Kidney tubule cell (primary cell): Measurements from ENCODE around the gene STAT3.

ENCODE experiments used
- DNase-seq: peaks from one replicate; pipeline ENCODE4 v3.0.0-alpha.2; 2018; ENCODE audit warnings: low spot score

The STAT3 gene

DNA sequence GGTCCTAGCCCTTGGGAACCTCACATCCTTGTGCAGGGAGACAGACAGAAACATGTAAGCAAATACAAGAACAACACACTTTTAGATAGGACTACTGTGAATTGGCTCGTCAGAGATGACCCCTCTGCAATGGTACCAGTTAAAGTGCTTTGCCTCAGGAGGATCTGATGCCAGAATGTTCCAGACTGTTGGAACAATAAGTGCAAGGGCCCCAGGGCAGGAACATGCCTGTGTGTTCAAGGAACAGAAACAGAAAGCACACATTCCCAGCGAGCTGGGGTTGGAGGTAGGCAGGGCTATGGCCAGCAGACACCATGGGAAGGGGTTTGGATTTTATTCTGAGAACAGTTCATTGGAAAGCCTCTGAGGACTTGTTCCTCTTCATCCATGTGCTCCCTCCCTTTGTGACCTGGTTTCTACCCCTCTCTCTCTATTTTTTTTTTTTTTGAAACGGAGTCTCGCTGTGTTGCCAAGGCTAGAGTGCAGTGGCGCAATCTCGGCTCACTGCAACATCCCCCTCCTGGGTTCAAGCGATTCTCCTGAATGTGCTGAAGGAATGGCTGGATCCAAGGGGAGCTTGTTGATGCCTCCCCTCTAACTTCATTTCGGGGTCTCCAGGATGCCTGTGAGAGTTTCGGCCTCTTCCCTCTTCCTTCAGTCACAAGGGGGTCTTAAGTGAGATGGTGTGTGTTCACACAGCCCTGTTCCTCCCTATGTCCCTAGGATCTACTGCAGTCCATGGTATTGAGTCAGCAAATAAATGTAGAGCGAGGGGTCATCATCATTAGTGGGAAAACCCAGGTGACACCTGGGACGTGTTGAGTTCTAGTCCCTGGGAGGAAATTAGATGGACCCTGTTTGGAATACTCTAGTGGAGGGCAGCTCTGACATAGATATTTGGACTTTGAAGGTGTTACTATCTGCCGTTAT is 93.5 kb downstream of the STAT3 start:
- DNase-seq: no peak

DNA sequence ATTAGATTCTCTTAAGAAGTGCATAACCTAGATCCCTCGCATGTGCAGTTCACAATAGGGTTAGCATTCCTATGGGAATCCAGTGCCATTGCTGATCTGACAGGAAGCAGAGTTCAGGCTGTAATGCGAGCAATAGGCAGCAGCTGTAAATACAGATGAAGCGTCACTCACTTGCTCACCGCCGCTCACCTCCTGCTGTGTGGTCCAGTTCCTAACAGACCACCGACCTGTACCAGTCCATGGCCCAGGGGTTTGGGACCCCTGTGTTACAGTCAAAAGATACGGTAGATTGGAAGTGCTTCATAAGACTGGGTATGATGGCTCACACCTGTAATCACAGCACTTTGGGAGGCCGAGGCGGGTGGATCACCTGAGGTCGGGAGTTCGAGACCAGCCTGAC is 97.1 kb downstream of the STAT3 start:
- no peak for DNase-seq

DNA sequence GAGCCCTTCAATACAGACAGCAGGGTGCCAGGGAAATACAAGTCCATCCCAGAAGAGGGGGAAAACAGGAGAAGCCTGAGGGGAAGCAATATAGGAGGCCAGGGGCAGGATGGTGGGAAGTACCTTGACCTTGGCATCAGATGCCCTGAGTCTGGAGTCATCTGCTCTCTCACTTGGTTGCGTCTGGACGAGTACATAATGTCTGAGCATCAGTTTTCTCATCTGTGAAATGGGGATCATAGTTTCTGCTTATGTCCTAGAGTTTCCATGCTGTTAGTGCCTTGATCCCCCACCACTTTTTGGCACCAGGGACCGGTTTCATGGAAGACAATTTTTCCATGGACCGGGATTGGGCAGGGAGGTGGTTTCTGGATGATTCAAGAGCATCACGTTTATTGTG is 97.7 kb downstream of the STAT3 start:
- no peak for DNase-seq

DNA sequence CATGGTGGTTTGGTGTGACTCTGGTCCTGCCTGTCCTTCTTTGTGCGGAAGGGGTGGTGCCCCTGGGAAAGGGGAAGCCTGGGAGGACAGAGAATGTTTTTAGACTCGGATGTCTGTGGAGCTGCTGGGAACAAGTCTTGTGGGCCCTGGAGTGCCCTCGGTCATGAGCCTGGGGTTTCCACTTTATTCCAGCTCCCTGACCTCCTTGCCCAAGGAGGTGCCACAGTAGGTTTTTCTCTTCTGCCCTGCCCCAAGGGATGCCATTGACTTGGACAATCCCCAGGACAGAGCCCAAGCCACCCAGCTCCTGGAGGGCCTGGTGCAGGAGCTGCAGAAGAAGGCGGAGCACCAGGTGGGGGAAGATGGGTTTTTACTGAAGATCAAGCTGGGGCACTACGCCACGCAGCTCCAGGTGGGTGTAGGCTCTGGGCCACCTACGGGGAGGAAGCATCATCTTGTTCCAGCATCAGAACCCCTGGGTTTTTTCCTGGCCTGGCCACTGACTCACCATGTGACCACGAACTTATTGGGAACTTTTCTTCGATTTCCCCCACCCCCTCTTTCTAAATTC is 98.5 kb downstream of the STAT3 start:
- no peak for DNase-seq

DNA sequence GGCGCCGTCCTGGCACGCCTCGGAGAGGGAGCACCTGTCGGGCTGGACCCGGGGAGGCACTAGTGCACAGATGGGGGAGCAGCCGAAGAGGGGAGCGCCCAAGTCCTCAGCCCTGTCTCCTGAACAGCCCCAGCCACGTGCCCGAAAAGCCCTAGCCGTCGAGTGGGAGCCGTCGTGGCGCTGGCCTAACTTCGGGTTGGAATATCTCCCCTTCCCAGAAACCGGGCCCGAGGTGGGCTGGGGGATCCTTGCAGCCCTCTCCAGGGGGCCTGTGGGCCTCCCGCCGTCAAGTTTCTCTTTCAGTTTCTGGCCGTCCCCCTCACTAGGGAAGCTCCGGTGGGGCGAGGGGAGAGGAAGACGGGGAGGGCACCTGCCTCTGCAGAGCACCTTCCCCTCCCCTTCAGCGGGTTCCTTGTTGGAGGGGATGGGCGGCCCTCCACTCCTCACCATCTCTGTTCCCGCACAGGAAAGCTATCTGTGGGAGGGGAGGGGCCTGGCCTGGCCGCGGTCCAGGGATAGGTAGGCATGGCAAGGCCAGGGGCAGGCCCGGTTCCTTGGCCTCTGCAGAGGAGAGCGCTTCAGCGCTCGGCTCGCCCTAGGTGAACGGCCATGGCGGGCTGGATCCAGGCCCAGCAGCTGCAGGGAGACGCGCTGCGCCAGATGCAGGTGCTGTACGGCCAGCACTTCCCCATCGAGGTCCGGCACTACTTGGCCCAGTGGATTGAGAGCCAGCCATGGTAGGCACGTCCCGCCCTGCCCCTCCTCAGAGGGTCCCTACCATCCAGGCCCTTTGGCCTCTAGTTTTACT is 99.2 kb downstream of the STAT3 start:
- DNase-seq: no peak

DNA sequence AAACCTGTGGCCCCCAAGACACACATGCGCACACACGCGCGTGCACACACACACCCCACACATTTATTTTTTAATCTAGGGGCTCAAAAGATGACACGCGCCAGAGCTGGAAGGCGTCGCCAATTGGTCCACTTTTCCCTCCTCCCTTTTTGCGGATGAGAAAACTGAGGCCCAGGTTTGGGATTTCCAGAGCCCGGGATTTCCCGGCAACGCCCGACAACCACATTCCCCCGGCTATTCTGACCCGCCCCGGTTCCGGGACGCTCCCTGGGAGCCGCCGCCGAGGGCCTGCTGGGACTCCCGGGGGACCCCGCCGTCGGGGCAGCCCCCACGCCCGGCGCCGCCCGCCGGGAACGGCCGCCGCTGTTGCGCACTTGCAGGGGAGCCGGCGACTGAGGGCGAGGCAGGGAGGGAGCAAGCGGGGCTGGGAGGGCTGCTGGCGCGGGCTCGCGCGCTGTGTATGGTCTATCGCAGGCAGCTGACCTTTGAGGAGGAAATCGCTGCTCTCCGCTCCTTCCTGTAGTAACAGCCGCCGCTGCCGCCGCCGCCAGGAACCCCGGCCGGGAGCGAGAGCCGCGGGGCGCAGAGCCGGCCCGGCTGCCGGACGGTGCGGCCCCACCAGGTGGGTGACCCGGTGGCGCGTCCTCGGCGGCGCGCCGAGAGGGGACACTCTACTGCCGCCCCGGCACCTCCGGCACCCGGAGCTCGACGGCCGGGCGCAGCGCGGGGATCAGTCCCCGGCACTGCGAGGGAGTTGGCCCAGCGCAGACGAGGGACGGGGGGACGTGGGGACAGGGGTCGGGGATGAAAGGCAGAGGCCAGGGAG is 100.1 kb downstream of the STAT3 start, which contains the start of gene STAT5A:
STAT5A (plus strand) TSS at position 522 of the 826 bp plus-strand sequence. CDS start 914 bp downstream, outside the sequence.
- DNase-seq: peak; percentile 77

DNA sequence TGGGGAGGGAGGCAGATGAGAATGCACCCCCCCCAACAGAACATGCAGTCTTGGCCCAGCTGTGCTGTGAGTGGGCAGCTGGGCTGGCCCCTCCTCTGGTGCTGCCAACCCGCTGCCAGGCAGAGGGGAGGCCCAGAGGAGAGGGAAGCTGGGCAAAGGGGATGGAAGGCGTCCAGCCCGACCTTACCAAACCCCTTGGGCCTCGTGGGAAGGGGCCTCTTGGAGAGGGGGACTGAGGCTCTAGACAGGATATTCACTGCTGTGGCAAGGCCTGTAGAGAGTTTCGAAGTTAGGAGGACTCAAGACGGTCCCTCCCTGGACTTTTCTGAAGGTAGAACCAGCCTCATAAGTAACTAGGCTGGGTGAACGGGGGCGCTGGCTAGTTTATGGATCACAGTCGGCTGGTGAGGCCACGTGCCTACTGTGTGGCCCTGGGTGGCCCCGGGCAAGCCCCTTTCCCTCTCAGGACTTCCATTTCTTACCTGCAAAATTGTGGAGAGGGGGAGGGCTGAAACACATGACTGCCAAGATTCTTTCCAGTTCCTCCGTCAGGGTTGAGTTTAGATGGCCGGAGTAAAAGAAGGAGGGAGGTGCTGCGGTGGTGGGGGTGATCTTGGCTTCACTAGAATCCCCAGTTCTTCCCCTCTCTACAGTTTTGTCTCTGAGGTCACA is 100.8 kb downstream of the STAT3 start:
- DNase-seq: peak; percentile 38

DNA sequence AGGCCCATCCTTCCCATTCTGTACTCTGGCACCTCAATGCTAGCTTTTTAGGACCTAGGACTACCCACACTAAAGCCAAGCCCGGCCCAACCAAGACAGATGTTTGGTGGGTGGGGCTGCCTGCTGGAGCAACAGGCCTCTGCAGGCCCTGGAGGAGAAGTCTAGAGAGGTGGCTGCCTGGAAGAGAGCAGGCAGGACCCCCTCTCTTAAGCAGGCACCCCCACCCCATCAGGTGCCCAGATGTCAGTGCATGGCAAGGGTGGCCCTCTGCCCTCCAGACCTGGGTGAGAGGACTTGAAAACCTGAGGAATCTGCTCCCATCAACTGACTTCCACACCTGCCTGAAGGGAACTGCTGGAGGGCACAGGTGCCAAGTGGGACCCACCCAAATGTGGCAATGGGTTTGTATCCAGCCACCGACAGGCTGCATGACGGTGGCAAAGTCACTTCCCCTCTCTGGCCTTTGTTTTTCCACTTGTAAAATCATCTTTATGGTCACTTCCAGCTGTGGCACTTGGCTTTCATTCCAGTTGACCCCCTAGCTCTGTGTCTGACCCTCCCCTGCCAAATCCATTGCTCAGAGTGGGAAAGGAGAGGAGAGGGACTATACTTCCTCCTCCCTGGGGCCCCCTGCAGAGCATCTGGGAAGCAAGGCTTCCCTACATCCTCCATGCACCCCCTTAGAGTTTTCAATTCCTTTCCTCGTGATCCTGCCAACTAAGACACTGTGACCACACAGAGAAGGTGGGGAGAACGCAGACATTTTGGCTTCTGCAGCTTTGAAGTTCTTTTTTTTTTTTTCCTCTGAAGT is 101.6 kb downstream of the STAT3 start:
- DNase-seq: no peak

DNA sequence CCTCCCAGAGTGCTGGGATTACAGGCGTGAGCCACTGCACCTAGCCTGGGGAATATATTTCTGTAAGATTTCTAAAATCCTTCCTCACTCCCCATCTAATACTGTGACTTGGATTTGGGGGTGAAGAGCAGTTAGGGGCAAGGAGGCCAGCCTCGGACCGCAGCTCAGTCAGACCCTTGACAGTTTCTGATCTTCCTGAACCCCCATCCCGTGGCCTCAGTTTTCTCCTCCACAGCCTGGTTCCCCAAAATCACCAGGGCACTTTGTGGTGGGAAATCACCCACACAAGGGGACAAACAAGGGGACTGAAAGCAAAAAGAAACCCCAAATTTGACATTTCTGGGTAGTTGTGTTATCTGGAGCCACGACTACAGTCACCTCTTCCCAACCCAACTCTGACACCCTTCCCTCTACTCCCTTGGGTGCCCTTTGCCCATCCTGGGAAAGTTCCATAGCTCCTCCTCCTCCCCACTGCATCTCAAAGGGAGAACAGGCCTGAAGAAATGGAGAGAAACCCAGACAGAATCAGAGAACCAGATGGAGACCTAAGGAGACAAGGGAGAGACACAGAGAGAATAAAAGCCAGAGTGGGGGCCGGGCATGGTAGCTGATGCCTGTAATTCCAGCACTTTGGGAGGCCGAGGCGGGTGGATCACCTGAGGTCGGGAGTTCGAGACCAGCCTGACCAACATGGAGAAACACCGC is 102.7 kb downstream of the STAT3 start:
- DNase-seq: no peak

DNA sequence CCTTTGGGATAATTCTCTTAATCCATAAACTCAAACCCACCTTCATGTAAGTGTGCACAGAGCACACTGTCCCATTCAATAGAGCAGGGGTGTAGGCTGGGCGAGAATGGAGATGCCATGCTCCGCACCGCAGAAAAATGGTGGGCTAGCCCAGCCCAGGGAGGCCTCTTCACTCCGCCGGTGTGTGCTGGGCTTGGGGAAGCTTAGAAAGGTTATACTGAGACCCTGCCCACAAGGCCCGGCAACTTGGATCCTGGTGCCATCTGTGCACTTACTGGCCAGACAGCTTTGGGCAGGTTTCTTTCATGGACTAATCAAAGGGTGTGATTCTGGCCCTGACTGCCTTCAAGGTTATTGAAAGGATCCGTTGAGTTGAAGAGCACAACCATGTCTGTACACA is 103.7 kb downstream of the STAT3 start:
- no peak for DNase-seq

DNA sequence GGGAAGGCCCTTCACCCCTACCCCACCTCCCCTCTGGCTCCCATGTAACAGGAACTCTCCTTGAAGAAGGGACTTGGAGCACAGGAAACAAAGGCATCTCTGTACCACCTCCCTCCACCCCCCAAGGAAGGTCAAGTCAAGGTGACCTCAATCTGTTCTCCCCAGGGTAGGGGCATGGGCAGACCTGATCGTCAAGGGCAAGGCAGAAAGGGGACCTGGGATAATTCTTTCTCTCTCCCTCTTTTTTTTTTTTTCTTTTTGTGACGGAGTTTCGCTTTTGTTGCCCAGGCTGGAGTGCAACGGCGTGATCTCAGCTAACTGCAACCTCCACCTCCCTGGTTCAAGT is 104.2 kb downstream of the STAT3 start:
- no peak for DNase-seq

DNA sequence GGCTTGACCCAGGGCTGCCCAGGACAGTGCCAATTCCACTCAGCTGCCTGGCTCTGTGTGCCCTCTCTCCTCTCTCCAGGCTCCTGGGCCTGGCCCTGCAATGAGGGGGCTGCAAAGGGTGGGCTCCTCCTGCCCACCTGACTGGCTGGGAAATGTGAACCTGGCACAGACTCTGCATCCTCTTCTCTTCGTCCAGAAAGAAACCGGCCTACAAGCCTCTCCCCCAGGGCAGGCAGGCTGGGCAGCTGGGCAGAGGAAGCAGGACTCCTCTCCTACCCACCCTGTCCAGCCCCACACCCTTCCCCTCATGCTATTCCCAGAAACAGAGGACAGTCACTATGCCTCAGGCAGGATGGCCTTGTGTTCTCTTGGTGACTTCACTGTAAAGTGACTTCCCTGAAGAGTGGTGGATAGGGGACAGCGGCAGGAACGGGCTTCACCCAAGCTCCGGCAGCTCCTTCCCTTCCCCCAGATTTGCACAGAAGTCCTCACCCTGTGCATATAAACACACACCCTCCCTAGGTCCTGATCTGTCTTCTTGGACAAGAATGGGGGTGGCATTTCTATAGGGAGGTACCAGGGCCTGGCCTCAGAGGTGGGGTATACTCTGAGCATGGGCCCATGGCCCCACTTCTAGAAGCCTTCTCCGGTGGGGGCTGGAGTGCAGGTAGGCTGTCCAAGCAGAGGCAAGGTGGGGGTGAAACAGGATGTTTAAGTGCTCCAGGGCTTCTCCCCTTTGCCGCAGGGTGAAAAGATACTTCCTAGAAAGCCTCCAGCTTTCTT is 104.8 kb downstream of the STAT3 start:
- no peak for DNase-seq

DNA sequence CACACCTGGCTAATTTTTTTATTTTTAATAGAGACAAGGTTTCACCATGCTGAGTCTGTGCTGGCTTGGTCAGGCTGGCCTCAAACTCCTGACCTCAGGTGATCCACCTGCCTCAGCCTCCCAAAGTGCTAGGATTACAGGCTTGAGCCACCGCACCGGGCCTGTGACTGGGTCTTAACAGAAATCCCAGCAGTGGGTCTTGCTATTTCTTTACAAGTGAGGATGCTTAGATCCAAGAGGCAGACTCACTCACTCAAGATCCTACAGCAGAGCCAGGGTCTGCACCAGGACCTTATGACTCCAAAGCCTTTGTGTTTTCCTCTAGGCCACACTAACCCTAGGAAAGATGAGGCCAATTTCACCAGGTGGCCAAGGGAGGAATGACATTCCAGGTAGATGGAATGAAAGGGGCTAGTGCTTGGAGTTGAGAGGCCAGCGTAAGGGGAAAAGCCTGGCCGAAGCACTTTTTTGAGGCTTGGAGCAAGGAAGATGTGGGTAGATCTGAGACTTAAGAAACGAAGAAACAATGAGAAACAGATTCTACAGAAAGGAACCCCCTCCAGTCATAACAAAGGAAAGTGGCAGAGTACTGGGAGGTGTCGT is 105.7 kb downstream of the STAT3 start:
- DNase-seq: no peak

DNA sequence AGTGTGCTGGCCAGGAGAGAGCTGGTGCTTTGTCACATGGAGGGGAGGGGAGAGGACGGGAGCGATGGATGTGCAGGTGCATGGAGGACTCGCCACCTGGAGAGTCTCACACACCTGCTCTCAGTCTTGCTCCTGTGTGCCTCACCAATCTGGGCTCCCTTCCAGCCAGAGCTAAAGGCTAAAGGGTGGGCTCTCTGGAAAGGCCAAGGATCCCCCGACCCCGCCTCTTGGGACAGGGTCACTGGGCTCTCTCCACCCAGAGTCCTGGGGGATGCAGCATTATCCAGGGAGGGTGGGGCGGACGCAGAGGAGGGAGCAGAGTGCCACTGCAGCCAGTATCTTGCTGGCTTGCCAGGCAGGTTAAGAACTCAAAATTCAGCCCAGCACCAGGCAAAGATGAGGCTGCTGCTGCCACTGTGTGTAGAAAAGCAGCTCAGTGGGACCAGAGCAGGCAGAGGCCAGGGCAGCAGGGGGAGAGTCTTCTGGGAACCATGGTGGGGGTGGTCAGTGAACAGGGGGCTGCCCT is 106.6 kb downstream of the STAT3 start:
- DNase-seq: no peak

DNA sequence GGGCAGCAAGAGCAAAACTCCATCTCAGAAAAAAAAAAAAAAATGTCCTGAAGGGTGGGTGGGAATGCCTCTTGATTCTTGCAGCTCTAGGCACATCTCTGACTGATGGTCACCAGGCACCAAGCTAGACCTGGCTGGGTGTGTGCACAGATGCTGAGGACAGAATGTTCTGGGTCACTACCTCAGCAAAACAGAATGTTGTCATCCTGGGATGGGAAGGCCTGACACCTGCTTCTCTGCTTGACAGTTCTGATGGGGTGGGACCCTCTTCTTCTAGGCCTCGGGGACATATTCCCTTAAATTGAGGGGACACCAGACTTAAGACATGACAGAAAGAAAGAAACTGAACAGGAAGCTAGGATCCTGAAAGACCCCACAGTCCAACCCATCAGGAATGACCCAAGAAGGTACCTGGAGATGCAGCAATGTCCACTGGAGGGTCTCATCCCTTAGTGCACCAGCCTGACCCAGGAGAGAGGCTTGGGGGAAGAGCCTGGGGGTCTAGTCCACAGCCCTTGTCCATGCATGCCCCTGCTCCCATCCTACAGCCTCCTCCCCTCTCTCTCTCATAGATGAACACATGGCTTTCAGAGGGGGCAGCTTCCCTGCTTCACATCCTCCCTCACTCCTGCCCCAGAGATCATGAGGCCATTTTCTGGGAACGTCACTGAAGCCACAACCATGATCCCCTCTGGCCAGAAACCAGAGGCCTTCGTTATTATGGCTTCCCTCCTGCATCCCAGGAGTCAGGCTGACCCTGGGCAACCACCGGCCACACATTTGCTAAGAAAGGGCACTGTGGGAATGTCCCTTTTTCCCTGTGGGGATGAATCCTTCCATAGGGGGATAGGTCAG is 108.2 kb downstream of the STAT3 start:
- no peak for DNase-seq

DNA sequence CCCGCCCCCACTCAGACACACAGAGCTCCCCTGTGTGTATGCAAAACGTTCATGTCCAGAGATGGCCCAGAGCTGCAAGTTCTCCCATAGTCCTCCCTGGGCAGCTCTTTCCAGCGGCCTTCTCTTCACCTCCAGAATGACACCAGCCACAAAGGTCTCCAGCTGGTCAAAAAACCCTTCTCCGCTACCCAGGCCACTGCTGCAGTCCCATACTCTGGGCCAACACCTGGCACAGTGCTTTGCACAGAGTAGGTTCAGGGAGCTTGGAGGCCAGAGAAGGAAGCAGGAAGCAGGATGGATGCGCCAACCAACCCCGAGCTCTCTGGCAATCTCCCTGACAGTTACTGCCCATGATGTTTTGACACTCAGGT is 110.9 kb downstream of the STAT3 start:
- no peak for DNase-seq

DNA sequence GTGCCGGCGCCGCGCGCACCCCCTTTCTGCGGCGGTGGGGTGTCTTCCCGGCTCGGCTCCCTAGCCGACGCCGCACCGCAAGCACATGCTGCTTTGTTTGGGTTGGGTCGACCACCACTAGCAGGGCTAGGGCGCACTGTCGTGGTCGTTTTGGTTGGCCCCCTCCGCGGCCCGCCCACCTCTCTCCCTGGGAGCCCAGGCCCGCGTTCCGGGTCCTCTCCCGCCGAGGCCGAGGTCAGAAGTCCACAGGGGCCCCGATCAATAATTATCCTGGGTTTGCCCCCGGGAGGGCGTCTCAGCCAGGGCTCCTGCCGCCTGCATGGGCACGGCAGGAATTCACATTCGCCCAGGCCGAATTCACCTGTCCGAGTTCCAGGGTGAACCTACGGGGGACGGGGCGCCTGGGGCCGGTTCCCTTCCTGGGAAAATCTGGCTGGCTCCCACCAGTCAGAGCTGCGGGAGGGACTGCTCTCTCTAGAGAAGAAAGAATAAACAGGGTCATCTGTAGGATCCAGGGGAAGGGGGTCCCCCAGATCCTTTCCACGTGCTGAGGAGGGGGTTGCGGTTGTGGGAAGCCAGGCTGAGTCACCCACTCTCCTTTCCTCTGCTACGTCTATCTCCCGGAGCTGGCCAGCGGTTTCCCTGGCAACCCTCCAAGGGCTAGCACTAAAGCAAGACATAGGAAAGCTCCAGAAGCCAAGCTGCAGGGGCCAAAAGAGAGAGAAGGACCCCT is 111.5 kb downstream of the STAT3 start:
- peak; percentile 87 for DNase-seq
